GM12801 (cell line): ENCODE measurements around the gene E2F6.

Experiments used
- CTCF ChIP-seq: IDR thresholded peaks from one replicate; pipeline ENCODE4 v1.5.1; 2011; ENCODE audit warnings: control low read depth; ENCODE audit not compliant: insufficient read length; ENCODE audit errors: extremely low read depth

Gene E2F6

GRCh38 chr2:11397513-11397912, 68.4 kb downstream of the E2F6 start:
- no peak for TF ChIP-seq CTCF

- no peak for TF ChIP-seq CTCF
Observed at GRCh38 chr2:11396467-11397445, 69.2 kb downstream of the E2F6 start.

DNA sequence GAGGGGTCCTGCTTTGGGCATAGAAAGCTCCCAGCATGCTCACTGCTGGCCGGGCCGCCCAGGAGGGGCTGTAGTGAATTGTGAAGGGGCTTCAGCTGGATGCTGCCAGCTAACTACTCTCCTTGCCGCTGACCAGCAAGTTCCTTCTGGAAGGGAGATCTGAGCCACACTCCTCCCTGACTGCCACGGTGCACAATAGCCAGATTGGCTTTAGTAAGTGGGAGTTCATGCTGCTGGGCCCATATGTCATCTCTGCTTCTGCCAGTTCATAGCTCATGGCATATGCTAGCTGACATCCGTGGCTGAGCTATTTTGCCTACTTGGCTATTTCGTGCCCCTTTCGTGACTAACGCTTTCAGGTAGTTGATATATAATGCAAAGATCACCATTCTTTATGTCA, 69.9 kb downstream of the E2F6 start:
- no peak for TF ChIP-seq CTCF

GRCh38 chr2:11395389-11395788, 70.6 kb downstream of the E2F6 start:
- no peak for TF ChIP-seq CTCF
